Central memory CD8-positive, alpha-beta T cell (primary cell): ENCODE measurements around the gene BRD3OS.
A peak's percentile ranks its signal among the peaks of the same experiment; 100 is the strongest.

Experiments used
- ATAC-seq: fragments of 150-1000 bp; cut with Tn5 transposase; replicated peaks from 2 replicates; pipeline ENCODE4 v1.10.0; 2022; ENCODE audit warnings: mild to moderate bottlenecking, moderate FRiP score, moderate number of reproducible peaks; ENCODE audit not compliant: poor library complexity, severe bottlenecking; ENCODE audit errors: extremely low read depth
- DNase-seq, 2 donors: peaks; one replicate each; pipeline ENCODE4 v3.0.0; 2021; ENCODE audit warnings: low spot score in 2 of 2
- H3K27ac Mint-ChIP-seq: one replicate; pipeline ENCODE4 v1.8.0; 2022; ENCODE audit warnings: low read depth, mild to moderate bottlenecking, moderate library complexity, mixed read lengths
- H3K27me3 Mint-ChIP-seq: one replicate; pipeline ENCODE4 v1.8.0; 2022; ENCODE audit warnings: mixed read lengths
- H3K36me3 Mint-ChIP-seq: one replicate; pipeline ENCODE4 v1.8.0; 2022; ENCODE audit warnings: mild to moderate bottlenecking, moderate library complexity, mixed read lengths; ENCODE audit not compliant: insufficient read depth
- H3K4me1 Mint-ChIP-seq: one replicate; pipeline ENCODE4 v1.8.0; 2022; ENCODE audit warnings: mixed read lengths
- H3K4me3 Mint-ChIP-seq: one replicate; pipeline ENCODE4 v1.8.0; 2022; ENCODE audit warnings: mild to moderate bottlenecking, moderate library complexity, mixed read lengths
- H3K9me3 Mint-ChIP-seq: one replicate; pipeline ENCODE4 v1.8.0; 2022; ENCODE audit warnings: mixed read lengths

BRD3OS gene, protein sequence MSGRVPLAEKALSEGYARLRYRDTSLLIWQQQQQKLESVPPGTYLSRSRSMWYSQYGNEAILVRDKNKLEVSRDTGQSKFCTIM

DNA sequence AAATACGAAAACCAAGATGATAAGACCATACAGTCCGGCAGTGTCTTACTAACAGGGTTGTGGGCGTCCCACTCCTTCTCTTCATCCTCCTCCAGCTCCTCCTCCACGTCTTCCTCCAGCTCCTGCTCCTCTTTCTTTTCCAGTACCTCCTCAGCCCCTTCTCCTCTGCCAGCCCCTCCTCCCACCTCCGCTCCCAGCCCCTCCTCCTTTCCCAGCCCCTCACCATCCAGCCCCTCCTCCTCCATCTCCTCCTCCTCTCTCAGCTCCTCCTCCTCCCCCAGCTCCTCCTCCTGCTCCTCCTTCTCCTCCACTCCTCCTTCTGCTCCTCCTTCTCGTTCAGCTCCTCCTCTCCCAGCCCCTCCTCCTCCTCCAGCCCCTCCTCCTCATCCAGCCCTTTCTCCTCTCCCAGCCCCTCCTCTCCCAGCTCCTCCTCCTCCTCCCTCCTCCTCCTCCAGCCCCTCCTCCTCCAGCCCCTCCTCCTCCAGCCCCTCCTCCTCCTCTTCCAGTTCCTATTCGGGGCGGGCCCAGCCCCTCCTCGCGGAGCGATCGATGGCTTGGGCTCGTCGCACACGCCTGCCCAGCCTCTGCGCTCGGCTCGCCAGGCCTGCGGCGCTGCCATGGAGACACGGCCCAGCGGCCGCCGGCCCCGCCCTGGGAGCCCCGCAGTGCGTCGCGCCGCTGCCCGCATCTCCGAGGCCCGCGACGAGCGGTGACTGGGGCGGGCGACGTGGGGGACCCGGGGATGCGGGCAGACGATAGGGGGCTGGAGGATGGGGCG lies at the start of gene BRD3OS:
Gene BRD3OS (plus strand): TSS at position 654 of the 778 bp plus-strand sequence. CDS start 1,267 bp downstream, outside the sequence.
- Mint-ChIP-seq H3K27me3 (no peaks in the 10 kb centered on the region), H3K4me1 (peaks cover 15% of the 10 kb centered on the region), H3K9me3 (no peaks in the 10 kb centered on the region), H3K36me3 (peaks cover 3% of the 10 kb centered on the region), H3K27ac (peak within 1 kb of the TSS; percentile 51), H3K4me3 (peak within 1 kb of the TSS; percentile 76)
- DNase-seq (peak; percentile 73 to 85), ATAC-seq (peak; percentile 91)

DNA sequence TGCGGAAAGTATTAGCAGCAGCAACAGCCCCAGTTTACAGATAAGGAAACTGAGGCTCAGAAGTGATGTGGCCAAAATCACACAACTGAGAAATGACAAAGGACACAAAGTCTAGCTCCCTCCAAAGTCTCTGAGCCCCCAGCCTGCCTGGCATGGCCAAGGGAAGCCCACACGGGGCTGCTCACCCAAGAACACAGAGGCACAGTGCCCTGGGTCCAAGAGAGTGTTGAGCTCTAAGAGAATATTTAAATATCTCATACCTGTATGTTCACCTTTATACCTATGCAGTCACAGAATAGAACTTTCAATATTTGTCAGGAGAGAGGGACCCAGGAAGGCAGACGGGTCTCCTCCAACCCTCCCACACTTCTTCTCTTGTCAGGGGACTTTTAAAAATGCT lies 49.8 kb upstream of the BRD3OS start:
- Mint-ChIP-seq H3K36me3 (no peaks in the 10 kb centered on the region), H3K27me3 (no peaks in the 10 kb centered on the region), H3K4me1 (no peaks in the 10 kb centered on the region), H3K27ac (no peak overlapping the region), H3K4me3 (no peak overlapping the region), H3K9me3 (no peaks in the 10 kb centered on the region)
- DNase-seq (no peak), ATAC-seq (no peak)

DNA sequence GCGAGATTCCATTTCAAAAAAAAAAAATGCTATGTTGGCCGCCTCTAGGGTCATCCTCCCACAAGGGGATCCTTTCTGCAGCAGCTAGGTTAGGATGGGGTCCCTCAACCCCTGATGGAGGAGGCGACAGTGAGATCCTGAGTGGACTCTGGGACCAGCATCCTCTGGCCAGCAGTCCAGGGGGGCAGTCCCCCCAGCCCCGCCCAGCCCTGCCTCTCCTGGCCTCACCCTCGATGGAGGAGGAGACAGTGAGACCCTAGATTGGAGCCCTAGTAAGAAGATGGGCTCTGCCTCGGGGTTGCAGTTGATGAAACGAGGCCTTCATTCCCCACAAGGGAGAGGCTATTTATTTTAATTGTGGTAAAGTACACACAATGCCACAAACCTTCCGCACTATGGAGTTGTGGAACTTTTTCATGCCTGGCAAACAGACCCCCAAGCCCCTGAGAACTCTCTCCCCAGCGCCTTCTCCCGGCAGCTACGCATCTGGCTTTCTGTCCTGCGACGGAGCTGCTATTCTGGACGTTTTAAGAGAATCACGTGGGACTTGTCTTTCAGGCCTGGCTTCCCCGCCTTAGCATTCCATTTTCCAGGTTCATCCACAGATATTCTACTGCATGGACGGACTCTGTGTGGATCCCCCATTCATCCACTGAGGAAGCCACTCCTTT lies 49.0 kb upstream of the BRD3OS start:
- Mint-ChIP-seq H3K4me1 (no peaks in the 10 kb centered on the region), H3K27ac (no peak overlapping the region), H3K27me3 (no peaks in the 10 kb centered on the region), H3K4me3 (no peak overlapping the region), H3K9me3 (no peaks in the 10 kb centered on the region), H3K36me3 (no peaks in the 10 kb centered on the region)
- ATAC-seq (no peak), DNase-seq (no peak)

DNA sequence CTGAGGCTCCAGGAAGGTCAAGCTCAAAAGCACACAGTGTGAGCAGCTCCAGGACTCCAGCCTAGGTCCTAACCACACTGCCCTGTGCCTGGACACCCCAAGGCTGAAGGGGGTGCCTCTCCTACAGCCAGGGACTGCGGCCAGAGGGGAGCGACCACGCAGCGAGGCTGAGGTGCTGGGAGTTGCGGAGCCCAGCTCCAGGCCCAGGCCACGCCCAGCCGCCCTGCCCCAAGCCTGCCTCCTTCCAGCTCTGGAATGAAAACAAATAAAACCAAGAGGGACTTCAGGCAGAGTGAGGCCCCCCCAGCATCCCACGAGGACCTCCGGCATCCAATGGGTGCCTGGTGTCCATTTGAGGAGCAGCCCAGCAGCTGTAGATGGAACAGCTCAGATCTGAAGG lies 48.4 kb upstream of the BRD3OS start:
- no peaks in the 10 kb centered on the region for H3K27me3 Mint-ChIP-seq
- no peaks in the 10 kb centered on the region for H3K9me3 Mint-ChIP-seq
- no peak overlapping the region for H3K4me3 Mint-ChIP-seq
- no peak overlapping the region for H3K27ac Mint-ChIP-seq
- no peaks in the 10 kb centered on the region for H3K36me3 Mint-ChIP-seq
- ATAC-seq: no peak
- DNase-seq: no peak
- no peaks in the 10 kb centered on the region for H3K4me1 Mint-ChIP-seq

DNA sequence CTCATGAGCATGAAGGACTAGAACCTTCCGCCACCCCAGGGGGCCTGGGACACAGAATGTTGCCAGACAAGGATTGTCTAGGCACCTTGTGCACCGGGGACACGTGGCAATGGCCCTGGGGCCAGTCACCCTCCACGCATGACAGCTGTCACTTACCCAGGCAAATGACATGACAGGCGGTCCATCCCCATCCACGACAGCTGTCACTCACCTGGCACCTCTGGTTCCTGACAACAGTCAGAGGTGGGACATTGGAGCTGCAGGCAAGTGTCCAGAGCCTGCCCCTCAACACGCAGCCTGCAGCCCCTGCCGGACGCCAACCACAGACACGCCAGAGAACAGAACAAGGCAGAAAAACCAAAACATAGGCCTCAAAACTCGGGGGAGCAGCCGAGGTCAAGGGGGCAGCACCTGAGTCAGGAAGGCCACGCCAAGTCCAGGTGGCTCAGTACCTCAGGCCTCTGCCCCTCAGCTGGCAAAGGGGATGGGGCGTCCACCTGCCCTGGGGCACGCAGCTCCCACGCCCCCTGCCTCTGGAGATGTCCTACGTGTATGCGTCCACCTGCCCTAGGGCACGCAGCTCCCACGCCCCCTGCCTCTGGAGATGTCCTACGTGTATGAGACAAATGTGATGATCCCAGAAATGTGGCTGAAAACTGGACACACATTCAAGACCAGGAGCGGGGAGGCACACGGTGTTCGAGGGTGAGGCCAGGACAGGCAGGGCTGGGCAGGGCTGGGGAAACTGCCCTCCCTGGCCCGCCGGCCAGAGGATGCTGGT lies 47.7 kb upstream of the BRD3OS start:
- Mint-ChIP-seq H3K36me3 (no peaks in the 10 kb centered on the region), H3K4me1 (no peaks in the 10 kb centered on the region), H3K27ac (no peak overlapping the region), H3K9me3 (no peaks in the 10 kb centered on the region), H3K4me3 (no peak overlapping the region), H3K27me3 (no peaks in the 10 kb centered on the region)
- no peak for ATAC-seq
- no peak for DNase-seq

DNA sequence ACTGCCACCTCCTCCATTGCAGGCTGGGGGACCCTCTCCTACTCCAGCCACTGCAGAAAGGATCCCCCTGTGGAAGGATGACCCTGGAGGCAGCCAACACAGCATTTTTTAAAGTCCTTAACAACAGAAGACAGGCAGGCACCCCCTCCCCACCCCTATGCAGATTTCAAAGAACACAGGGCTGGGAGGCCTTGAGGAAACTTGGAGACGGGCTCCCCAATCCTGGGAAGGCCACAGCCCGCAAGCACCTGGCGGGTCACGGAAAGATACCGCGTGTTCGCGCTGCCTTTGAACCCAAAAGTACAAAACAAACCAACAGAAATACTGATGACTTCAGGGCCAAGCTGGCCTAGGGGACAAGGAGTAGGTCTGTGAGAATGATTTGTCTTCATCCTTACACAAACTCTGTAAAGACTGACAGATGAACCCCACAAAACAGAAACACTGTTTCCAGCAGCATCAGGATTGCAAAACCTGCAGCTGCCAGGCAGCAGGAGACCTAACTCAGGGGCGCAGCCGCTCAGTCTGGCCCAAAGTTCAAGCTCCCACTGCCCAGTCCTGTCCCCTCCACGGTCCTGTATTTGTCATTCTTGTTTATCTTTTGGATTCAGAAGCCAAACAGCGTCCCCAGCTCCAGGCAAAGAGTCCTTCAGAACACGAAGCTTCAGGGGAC lies 46.9 kb upstream of the BRD3OS start:
- Mint-ChIP-seq H3K9me3 (no peaks in the 10 kb centered on the region), H3K4me3 (no peak overlapping the region), H3K4me1 (no peaks in the 10 kb centered on the region), H3K27me3 (no peaks in the 10 kb centered on the region), H3K27ac (no peak overlapping the region), H3K36me3 (no peaks in the 10 kb centered on the region)
- ATAC-seq: no peak
- DNase-seq: no peak

DNA sequence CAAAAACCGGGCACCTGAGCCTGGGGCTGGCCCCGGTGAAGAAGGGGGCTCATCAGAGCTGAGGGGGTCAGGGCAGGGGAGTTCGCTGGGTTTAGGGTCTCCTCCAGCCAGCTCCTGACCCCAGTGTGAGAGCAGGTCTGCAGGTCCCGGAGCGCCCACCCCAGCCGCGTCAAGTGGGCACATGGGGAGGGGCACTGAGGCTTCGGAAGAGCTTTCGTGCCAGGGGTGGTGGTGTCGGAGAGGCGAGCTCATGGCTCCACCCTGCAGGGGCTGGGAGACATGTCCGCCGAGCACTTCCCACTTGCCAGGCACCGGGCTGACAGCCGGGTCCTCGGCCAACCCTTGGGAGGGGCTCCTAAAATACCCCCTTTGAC lies 46.4 kb upstream of the BRD3OS start:
- H3K36me3 Mint-ChIP-seq: no peaks in the 10 kb centered on the region
- no peak for ATAC-seq
- H3K4me1 Mint-ChIP-seq: no peaks in the 10 kb centered on the region
- H3K9me3 Mint-ChIP-seq: no peaks in the 10 kb centered on the region
- no peak overlapping the region for H3K27ac Mint-ChIP-seq
- no peak for DNase-seq
- H3K27me3 Mint-ChIP-seq: no peaks in the 10 kb centered on the region
- no peak overlapping the region for H3K4me3 Mint-ChIP-seq

DNA sequence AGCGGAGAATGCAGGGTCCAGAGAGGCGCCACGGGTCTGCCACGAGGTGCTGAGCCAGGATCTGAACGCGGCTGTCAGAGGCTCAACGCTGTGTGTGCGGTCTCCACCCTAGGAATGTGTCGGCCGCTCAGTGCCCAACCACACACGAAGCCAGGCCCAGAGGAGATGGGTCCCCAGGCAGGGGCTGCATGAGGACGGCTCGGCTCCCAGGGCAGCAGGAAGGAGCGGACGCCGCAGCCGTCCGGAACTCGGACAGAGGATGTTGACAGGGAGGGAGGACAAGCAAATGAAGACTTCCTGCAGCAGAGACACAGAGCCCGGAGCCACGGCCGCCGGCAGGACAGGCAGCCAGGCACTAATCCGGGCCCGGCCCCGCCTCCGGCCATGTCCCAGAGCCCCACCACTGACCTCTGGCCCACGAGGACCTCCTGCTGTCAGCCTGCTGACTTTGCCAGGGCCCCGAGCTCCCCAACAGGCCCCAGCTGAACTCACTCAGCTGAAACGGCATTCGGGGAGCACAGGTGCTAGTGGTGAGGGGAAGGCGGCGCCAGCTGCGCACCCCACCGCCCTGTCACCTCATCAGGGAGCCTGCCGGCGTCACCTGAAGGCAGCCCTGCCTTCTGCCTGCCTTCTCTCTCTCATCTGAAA lies 45.9 kb upstream of the BRD3OS start:
- Mint-ChIP-seq H3K27me3 (no peaks in the 10 kb centered on the region), H3K4me1 (no peaks in the 10 kb centered on the region), H3K9me3 (no peaks in the 10 kb centered on the region), H3K4me3 (no peak overlapping the region), H3K36me3 (no peaks in the 10 kb centered on the region), H3K27ac (no peak overlapping the region)
- ATAC-seq: no peak
- no peak for DNase-seq

DNA sequence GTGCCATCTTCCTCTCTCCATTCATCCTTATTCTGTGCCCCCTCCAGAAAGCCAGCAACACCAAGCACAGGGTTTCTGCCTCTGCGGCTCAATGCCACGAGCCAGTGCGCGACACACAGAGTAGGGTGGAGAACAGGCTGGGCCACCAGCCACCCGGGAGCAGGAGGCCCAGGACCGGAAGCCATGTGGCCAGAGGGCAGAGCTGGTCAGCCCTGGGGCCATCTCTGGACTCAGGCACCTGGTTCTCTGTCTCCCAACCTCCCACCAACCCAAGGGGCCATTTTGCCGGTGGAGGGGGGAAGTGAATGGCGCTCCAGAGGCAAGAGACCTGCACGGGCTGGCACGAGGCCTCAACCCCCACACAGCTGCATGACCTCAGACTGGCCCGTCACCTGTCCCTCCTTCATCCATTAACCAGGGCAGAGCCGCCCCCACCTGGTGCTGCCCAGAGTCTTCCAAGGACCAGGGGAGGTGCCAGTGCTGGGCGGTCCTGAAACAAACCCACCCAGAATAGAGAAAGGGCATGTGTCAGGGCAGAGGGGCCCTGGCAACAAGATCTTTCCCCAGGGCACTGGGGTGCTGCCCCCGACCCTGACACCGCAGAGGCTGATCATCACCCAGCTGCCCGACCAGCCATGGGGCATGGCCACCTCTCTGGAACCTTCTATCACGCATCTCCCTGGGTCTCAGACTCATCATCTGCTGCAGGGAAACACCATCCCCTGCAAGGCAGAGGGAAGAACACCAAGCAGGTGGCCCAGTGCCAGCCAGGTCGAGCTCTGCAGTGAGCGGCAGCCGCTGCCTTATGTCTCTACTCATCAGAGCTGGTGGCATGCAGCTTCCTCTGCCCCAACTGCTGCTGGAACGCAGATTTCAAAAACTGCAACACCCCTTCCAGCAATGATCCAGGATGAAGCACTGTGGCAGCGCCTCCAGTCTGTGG lies 45.1 kb upstream of the BRD3OS start:
- Mint-ChIP-seq H3K4me1 (no peaks in the 10 kb centered on the region), H3K9me3 (no peaks in the 10 kb centered on the region), H3K27ac (peak overlapping the region; percentile 71), H3K27me3 (no peaks in the 10 kb centered on the region), H3K36me3 (no peaks in the 10 kb centered on the region), H3K4me3 (no peak overlapping the region)
- no peak for DNase-seq
- no peak for ATAC-seq

DNA sequence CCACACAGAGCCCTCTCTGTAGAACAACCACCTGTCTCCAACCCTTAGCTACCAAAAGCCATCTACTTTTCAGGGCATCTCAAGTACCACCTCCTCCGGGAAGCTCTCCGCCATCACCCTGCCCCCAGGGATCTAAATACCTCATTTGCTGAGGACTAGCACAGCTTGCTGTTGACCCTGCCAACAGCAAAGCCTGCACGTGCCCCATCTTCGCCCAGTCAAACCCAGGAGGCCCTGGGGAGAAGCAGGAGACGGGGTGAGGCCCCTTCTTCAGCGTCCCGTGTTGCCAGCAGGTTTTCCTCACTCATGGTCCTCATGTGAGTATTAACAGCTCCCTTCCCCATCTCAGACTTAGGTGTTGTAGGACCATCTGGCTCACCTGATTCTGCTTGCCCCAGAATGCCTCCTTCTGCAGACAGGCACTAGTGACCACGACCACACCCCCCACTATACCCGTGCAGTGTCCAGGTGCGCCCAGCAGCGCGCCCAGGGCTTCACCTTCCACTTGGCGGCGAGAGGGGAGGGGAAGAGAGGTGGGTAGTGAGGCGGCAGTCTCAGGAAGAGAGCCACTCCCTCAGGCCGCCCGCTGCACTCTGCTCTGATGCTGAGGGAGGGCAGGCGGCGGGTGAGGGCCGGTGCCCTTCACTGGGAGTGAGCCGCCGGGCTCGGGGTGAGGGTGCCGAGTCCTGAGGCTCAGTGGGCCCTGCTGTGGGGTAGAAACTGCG lies 44.3 kb upstream of the BRD3OS start:
- H3K4me3 Mint-ChIP-seq: no peak overlapping the region
- H3K36me3 Mint-ChIP-seq: no peaks in the 10 kb centered on the region
- H3K4me1 Mint-ChIP-seq: no peaks in the 10 kb centered on the region
- DNase-seq (no peak), ATAC-seq (no peak)
- H3K27ac Mint-ChIP-seq: peak overlapping the region; percentile 71
- no peaks in the 10 kb centered on the region for H3K27me3 Mint-ChIP-seq
- H3K9me3 Mint-ChIP-seq: no peaks in the 10 kb centered on the region

DNA sequence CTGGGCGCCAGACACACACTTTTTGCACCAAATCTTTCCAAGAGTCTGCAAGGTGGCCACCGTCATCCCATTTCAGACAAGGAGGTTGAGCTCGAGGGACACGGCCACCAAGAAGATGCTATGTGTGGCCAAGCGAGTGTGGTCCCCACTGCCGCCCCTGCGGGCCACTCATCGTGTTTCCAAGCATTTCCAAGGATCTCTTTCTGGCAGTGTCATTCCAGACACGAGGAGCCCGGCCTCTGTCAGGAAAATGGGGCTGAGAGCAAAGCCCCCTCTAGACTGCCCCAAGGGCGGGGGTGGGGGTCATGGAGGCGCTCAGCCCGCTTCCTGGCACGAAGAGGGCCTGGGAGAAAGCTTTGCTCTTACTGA lies 43.7 kb upstream of the BRD3OS start:
- H3K4me3 Mint-ChIP-seq: no peak overlapping the region

More for the DNA sequence above, 43.7 kb upstream of the BRD3OS start:
- DNase-seq: no peak
- Mint-ChIP-seq H3K36me3 (no peaks in the 10 kb centered on the region), H3K27me3 (no peaks in the 10 kb centered on the region), H3K27ac (no peak overlapping the region), H3K9me3 (no peaks in the 10 kb centered on the region), H3K4me1 (no peaks in the 10 kb centered on the region)
- no peak for ATAC-seq
